ENCODE data around the gene RER1.

RER1 gene

GRCh38 chr1:2385606-2386280 lies 5.9 kb upstream of the RER1 start:
- TF ChIP-seq GATA2 (IDR thresholded peaks at IDR 0.05; ENCODE audit: low read depth, low read length) = no peak
- TF ChIP-seq GATA3 (IDR thresholded peaks at IDR 0.05; ENCODE audit: low read depth, low read length) = no peak

GRCh38 chr1:2386636-2387611 lies 4.7 kb upstream of the RER1 start:
- no peak for TF ChIP-seq GATA3 (IDR thresholded peaks at IDR 0.05; ENCODE audit: low read depth, low read length)
- TF ChIP-seq GATA2 (IDR thresholded peaks at IDR 0.05; ENCODE audit: low read depth, low read length) = no peak

- TF ChIP-seq GATA2 (IDR thresholded peaks at IDR 0.05; ENCODE audit: low read depth, low read length) = no peak
- no peak for TF ChIP-seq GATA3 (IDR thresholded peaks at IDR 0.05; ENCODE audit: low read depth, low read length)
Measured at GRCh38 chr1:2388004-2388913, 3.4 kb upstream of the RER1 start.

- TF ChIP-seq GATA2 (IDR thresholded peaks at IDR 0.05; ENCODE audit: low read depth, low read length) = no peak
- TF ChIP-seq GATA3 (IDR thresholded peaks at IDR 0.05; ENCODE audit: low read depth, low read length) = no peak
Measured at GRCh38 chr1:2389644-2390043, 2.0 kb upstream of the RER1 start.

- no peak for TF ChIP-seq GATA3 (IDR thresholded peaks at IDR 0.05; ENCODE audit: low read depth, low read length)
- no peak for TF ChIP-seq GATA2 (IDR thresholded peaks at IDR 0.05; ENCODE audit: low read depth, low read length)
Measured at GRCh38 chr1:2391931-2392509, 379 bp downstream of the RER1 start.

GRCh38 chr1:2392686-2393085 lies 1.0 kb downstream of the RER1 start:
- TF ChIP-seq GATA2 (IDR thresholded peaks at IDR 0.05; ENCODE audit: low read depth, low read length) = no peak
- no peak for TF ChIP-seq GATA3 (IDR thresholded peaks at IDR 0.05; ENCODE audit: low read depth, low read length)

- TF ChIP-seq GATA2 (IDR thresholded peaks at IDR 0.05; ENCODE audit: low read depth, low read length) (no peak), GATA3 (IDR thresholded peaks at IDR 0.05; ENCODE audit: low read depth, low read length) (no peak)
Measured at GRCh38 chr1:2393471-2393877, 1.8 kb downstream of the RER1 start.

- no peak for TF ChIP-seq GATA2 (IDR thresholded peaks at IDR 0.05; ENCODE audit: low read depth, low read length)
- no peak for TF ChIP-seq GATA3 (IDR thresholded peaks at IDR 0.05; ENCODE audit: low read depth, low read length)
Measured at GRCh38 chr1:2394220-2394619, 2.6 kb downstream of the RER1 start.

GRCh38 chr1:2394761-2395160 lies 3.1 kb downstream of the RER1 start:
- TF ChIP-seq GATA3 (IDR thresholded peaks at IDR 0.05; ENCODE audit: low read depth, low read length) (no peak), GATA2 (IDR thresholded peaks at IDR 0.05; ENCODE audit: low read depth, low read length) (no peak)

- TF ChIP-seq GATA2 (IDR thresholded peaks at IDR 0.05; ENCODE audit: low read depth, low read length) (no peak), GATA3 (IDR thresholded peaks at IDR 0.05; ENCODE audit: low read depth, low read length) (no peak)
Measured at GRCh38 chr1:2395245-2395644, 3.6 kb downstream of the RER1 start.

- TF ChIP-seq GATA2 (IDR thresholded peaks at IDR 0.05; ENCODE audit: low read depth, low read length) (no peak), GATA3 (IDR thresholded peaks at IDR 0.05; ENCODE audit: low read depth, low read length) (no peak)
Measured at GRCh38 chr1:2396059-2396458, 4.4 kb downstream of the RER1 start.

GRCh38 chr1:2396476-2396875 lies 4.8 kb downstream of the RER1 start:
- TF ChIP-seq GATA2 (IDR thresholded peaks at IDR 0.05; ENCODE audit: low read depth, low read length) = no peak
- TF ChIP-seq GATA3 (IDR thresholded peaks at IDR 0.05; ENCODE audit: low read depth, low read length) = no peak

GRCh38 chr1:2397007-2397679 lies 5.5 kb downstream of the RER1 start:
- TF ChIP-seq GATA2 (IDR thresholded peaks at IDR 0.05; ENCODE audit: low read depth, low read length) = no peak
- TF ChIP-seq GATA3 (IDR thresholded peaks at IDR 0.05; ENCODE audit: low read depth, low read length) = no peak

Data from SH-SY5Y (cell line).